H1 (cell line): ENCODE data around the gene BORCS8. TPM values are rescaled to one million over a fixed set of nuclear protein-coding genes. Genes with fewer than 3 reads are reported as not detected.

Source experiments
- ASH2L ChIP-seq: fragments of 200-600, 300-600 bp; sonication (generic); IDR thresholded peaks from one replicate; pipeline ENCODE4 v1.7.1; 2017; ENCODE audit warnings: low read length
- BACH1 ChIP-seq: IDR thresholded peaks from 2 replicates; pipeline ENCODE4 v1.6.1; 2012; ENCODE audit warnings: low read length, improper control_type of control experiment
- BCL11A ChIP-seq, 2 experiments: IDR thresholded peaks; one replicate each; pipeline ENCODE4 v1.6.1; 2011; ENCODE audit warnings: low read depth in 2 of 2, low read length in 2 of 2, mild to moderate bottlenecking in 2 of 2
- BRCA1 ChIP-seq: IDR thresholded peaks from 2 replicates; pipeline ENCODE4 v1.6.1; 2012; ENCODE audit warnings: low read depth, low read length, improper control_type of control experiment
- EGR1 ChIP-seq: IDR thresholded peaks from 2 replicates; pipeline ENCODE4 v1.6.1; 2011; ENCODE audit warnings: low read depth, low read length, borderline replicate concordance
- EZH2 ChIP-seq: fragments of 200-600 bp; sonication (generic); IDR thresholded peaks from 2 replicates; pipeline ENCODE4 v1.7.1; 2012; ENCODE audit warnings: low read depth, mild to moderate bottlenecking, moderate library complexity, low read length, inconsistent platforms; ENCODE audit not compliant: severe bottlenecking
- GTF2F1 ChIP-seq: IDR thresholded peaks from 2 replicates; pipeline ENCODE4 v1.6.1; 2012; ENCODE audit warnings: low read depth, low read length, improper control_type of control experiment, borderline replicate concordance
- JUN ChIP-seq: IDR thresholded peaks from 2 replicates; pipeline ENCODE4 v1.6.1; 2011; ENCODE audit warnings: low read depth, mild to moderate bottlenecking, improper control_type of control experiment, low read length
- PHF8 ChIP-seq: fragments of 200-600 bp; sonication (generic); conservative IDR thresholded peaks from 2 replicates; pipeline ENCODE4 v1.7.1; 2012; ENCODE audit warnings: low read depth, mild to moderate bottlenecking, inconsistent platforms, low read length, moderate library complexity
- POU5F1 ChIP-seq: IDR thresholded peaks from 2 replicates; pipeline ENCODE4 v1.6.1; 2011; ENCODE audit warnings: low read depth, mild to moderate bottlenecking, low read length, moderate library complexity
- RXRA ChIP-seq: IDR thresholded peaks from 2 replicates; pipeline ENCODE4 v1.6.1; 2011; ENCODE audit warnings: low read depth, mild to moderate bottlenecking, low read length, moderate library complexity; ENCODE audit not compliant: insufficient read depth
- SAP30 ChIP-seq: fragments of 300-600 bp; sonication (generic); IDR thresholded peaks from 2 replicates; pipeline ENCODE4 v1.7.1; 2012; ENCODE audit warnings: low read length, moderate library complexity, mild to moderate bottlenecking, inconsistent platforms; ENCODE audit not compliant: insufficient read depth, insufficient replicate concordance
- SIN3A ChIP-seq, 2 experiments: IDR thresholded peaks in 1 of 2; conservative IDR thresholded peaks in 1 of 2; 2 replicates each; pipeline ENCODE4 v1.6.1; 2011 to 2012; ENCODE audit warnings: low read length in 2 of 2, improper control_type of control experiment in 1 of 2, low read depth in 1 of 2, mild to moderate bottlenecking in 1 of 2
- SP1 ChIP-seq: IDR thresholded peaks from 2 replicates; pipeline ENCODE4 v1.6.1; 2011; ENCODE audit warnings: low read depth, low read length
- SP2 ChIP-seq: IDR thresholded peaks from 2 replicates; pipeline ENCODE4 v1.6.1; 2012; ENCODE audit warnings: mild to moderate bottlenecking, low read length, inconsistent platforms
- SRF ChIP-seq: IDR thresholded peaks from 2 replicates; pipeline ENCODE4 v1.6.1; 2011; ENCODE audit warnings: mild to moderate bottlenecking, low read depth, low read length, moderate library complexity
- TAF1 ChIP-seq: IDR thresholded peaks from 2 replicates; pipeline ENCODE4 v1.6.1; 2011; ENCODE audit warnings: mild to moderate bottlenecking, low read depth, low read length
- TBP ChIP-seq: IDR thresholded peaks from 2 replicates; pipeline ENCODE4 v1.6.1; 2011; ENCODE audit warnings: low read depth, low read length, improper control_type of control experiment
- TEAD4 ChIP-seq: IDR thresholded peaks from 2 replicates; pipeline ENCODE4 v1.6.1; 2012; ENCODE audit warnings: low read depth, low read length, inconsistent platforms, mixed read lengths
- USF2 ChIP-seq: IDR thresholded peaks from 2 replicates; pipeline ENCODE4 v1.6.1; 2011; ENCODE audit warnings: low read length, improper control_type of control experiment
- polyA plus RNA-seq, 7 experiments: library from polyadenylated mRNA; depleted of rRNA in 3 of 7; stranded (reverse) in 5 of 7; unstranded in 2 of 7; fragments of >200 nt in 5 of 7; fragments of 200-250 nt in 2 of 7; gene quantifications; 1 replicate in 5 of 7; 2 replicates in 1 of 7; 4 replicates in 1 of 7; pipeline versions ENCODE4 v1.2.1 to v1.2.3, GENCODE V29; 2011 to 2013; ENCODE audit warnings: missing spikeins in 2 of 7, mixed read lengths in 2 of 7
- total RNA-seq: library from RNA; stranded (reverse); fragmentation: NEBNext Ultra II Directional; extraction: Animal tissue kit (Norgen Biotek cat#: 25700); gene quantifications from 2 replicates; pipeline ENCODE4 v1.2.1, GENCODE V29; 2021

The BORCS8 gene
- total and polyA plus RNA-seq, 2 of the 8 experiments (the other 6 are each of a cell fraction or from before 2014, with no cell fraction given): 15.0 to 15.9 TPM

GRCh38 chr19:19224852-19225494, 33.0 kb upstream of the BORCS8 start (continued):
- TF ChIP-seq TBP: peak; percentile 25; the same call in 1 of the 2 replicates
- no peak for TF ChIP-seq TEAD4
- TF ChIP-seq EZH2: no peak
- peak; percentile 49 for TF ChIP-seq ASH2L
- no peak for TF ChIP-seq BACH1
- TF ChIP-seq SIN3A (conservative IDR thresholded peaks at IDR 0.05 in 1 of 2, IDR thresholded peaks at IDR 0.05 in 1 of 2; ENCODE audit: low read depth in 1 of 2, low read length in 2 of 2): peak in 1 of 2 experiments; percentile 66; a peak in 2 of 4 replicates
- no peak for TF ChIP-seq SP2
- TF ChIP-seq SRF: no peak
- TF ChIP-seq POU5F1: no peak
- no peak for TF ChIP-seq GTF2F1
- no peak for TF ChIP-seq RXRA
- TF ChIP-seq BRCA1: no peak
- TF ChIP-seq SAP30: no peak
- TF ChIP-seq TAF1: no peak
- no peak for TF ChIP-seq BCL11A (IDR thresholded peaks at IDR 0.05; ENCODE audit: low read depth in 2 of 2, low read length in 2 of 2)
- no peak for TF ChIP-seq USF2
- TF ChIP-seq PHF8: 0 out of 2 replicates have a peak, but pooled peaks have one; percentile 21
- TF ChIP-seq JUN: no peak
- 0 out of 2 replicates have a peak, but pooled peaks have one; percentile 14 for TF ChIP-seq EGR1
- no peak for TF ChIP-seq SP1
